Measurements from ENCODE around the gene CAMTA1.

DNA sequence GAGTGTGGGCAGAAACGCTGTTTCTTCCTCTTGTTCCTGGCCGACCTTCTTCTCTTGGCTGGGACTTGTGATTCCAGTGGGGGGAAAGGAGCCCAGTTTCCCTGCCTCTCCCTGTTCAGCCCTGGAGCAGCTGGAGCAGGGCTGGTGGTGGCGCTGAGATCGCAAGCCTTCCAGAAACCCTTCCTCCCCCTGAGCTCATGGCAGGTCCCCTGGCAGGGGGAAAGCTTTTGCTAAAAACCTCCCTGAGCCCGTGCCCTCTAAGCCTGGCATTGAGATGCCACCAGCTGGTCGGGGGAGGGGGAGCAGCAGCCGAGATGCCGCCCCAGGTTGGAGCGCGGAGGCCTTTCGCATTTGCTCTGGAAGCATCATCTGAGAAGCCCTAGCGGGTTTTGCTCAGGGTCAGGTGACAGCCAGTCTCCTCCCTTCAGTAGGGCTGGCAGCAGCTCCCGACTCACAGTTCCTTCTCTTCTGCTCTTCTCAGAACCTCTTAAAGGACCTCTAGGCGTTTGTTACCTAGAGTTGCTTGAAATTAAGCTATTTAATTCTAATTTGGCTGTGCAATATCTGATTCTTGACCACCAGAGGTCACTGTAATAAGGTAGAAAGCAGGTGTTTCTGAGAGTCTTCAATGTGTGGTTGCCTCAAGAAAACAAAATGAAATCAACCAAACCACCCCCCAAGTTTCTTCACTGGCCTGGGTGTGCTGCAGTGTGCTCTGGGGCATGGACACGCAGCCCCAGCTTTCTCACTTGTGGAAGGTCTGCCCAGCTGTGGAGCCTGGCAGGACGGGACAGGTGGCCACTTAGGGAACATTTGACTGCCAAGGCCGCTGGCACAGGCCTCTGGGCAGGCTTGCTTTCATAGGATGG is 257.3 kb downstream of the CAMTA1 start:
- no peak for TF ChIP-seq SP1 (IDR thresholded peaks at IDR 0.05)
- no peak for TF ChIP-seq BHLHE40 (IDR thresholded peaks at IDR 0.05; ENCODE audit: borderline replicate concordance)
- no peak for TF ChIP-seq LEF1 (IDR thresholded peaks at IDR 0.05; ENCODE audit: borderline replicate concordance)
- TF ChIP-seq CTBP1 (IDR thresholded peaks at IDR 0.05; ENCODE audit: borderline replicate concordance): no peak
- no peak for TF ChIP-seq FOXM1 (IDR thresholded peaks at IDR 0.05; ENCODE audit: borderline replicate concordance)
- TF ChIP-seq SUZ12 (IDR thresholded peaks at IDR 0.05): no peak
- no peak for TF ChIP-seq FOXA1 (IDR thresholded peaks at IDR 0.05)
- no peak for TF ChIP-seq NFRKB (IDR thresholded peaks at IDR 0.05)
- no peak for TF ChIP-seq ZNF384 (IDR thresholded peaks at IDR 0.05)
- no peak for TF ChIP-seq ARNT (IDR thresholded peaks at IDR 0.05)
- no peak for TF ChIP-seq HDGF (IDR thresholded peaks at IDR 0.05; ENCODE audit: borderline replicate concordance)
- no peak for TF ChIP-seq FOXK2 (IDR thresholded peaks at IDR 0.05)
